HG03103 (cell line): ENCODE measurements around the gene PPIL1.

Experiments
- ATAC-seq: cut with Tn5 transposase; IDR thresholded peaks from one replicate; pipeline ENCODE4 v1.9.1; 2021; ENCODE audit warnings: low read depth; ENCODE audit not compliant: unreplicated experiment

Gene PPIL1

GRCh38 chr6:36857325-36857724 is 17.3 kb downstream of the PPIL1 start:
- ATAC-seq: no peak

- no peak for ATAC-seq
Measured at GRCh38 chr6:36856277-36856676, 18.3 kb downstream of the PPIL1 start.

GRCh38 chr6:36855750-36856149 is 18.9 kb downstream of the PPIL1 start:
- ATAC-seq: no peak

- no peak for ATAC-seq
Measured at GRCh38 chr6:36853325-36853724, 21.3 kb downstream of the PPIL1 start.

- ATAC-seq: no peak
Measured at GRCh38 chr6:36852481-36853147, 22.0 kb downstream of the PPIL1 start.

GRCh38 chr6:36851626-36852025 is 23.0 kb downstream of the PPIL1 start:
- ATAC-seq: no peak

- ATAC-seq: no peak
Measured at GRCh38 chr6:36851149-36851614, 23.4 kb downstream of the PPIL1 start.

- ATAC-seq: no peak
Measured at GRCh38 chr6:36850021-36850420, 24.6 kb downstream of the PPIL1 start.

- ATAC-seq: no peak
Measured at GRCh38 chr6:36848658-36849441, 25.8 kb downstream of the PPIL1 start.

GRCh38 chr6:36847991-36848390 is 26.6 kb downstream of the PPIL1 start:
- ATAC-seq: no peak

- ATAC-seq: no peak
Measured at GRCh38 chr6:36847152-36847551, 27.5 kb downstream of the PPIL1 start.

GRCh38 chr6:36845233-36845632 is 29.4 kb downstream of the PPIL1 start:
- no peak for ATAC-seq

GRCh38 chr6:36844232-36845170 is 30.1 kb downstream of the PPIL1 start:
- no peak for ATAC-seq

GRCh38 chr6:36843170-36843569 is 31.4 kb downstream of the PPIL1 start:
- no peak for ATAC-seq

GRCh38 chr6:36841756-36842155 is 32.8 kb downstream of the PPIL1 start:
- ATAC-seq: no peak

GRCh38 chr6:36840432-36841403 is 33.9 kb downstream of the PPIL1 start:
- no peak for ATAC-seq

GRCh38 chr6:36839749-36840431 is 34.7 kb downstream of the PPIL1 start:
- ATAC-seq: no peak

GRCh38 chr6:36838896-36839748 is 35.5 kb downstream of the PPIL1 start, which contains the start of gene CPNE5:
Gene CPNE5 (minus strand): TSS chr6:36839444. CDS start chr6:36839377, 67 bp downstream.
- no peak for ATAC-seq
